Stomach (tissue), 4 donors: Measurements from ENCODE around the gene NT5DC1.

Source experiments
- CTCF ChIP-seq, 7 experiments: fragments of 450-650 bp in 4 of 7; fragments of 200-600 bp in 3 of 7; sonication (generic) in 3 of 7; IDR thresholded peaks; one replicate each; pipeline ENCODE4 v1.5.1; 2016 to 2019; ENCODE audit warnings: antibody characterized with exemption in 7 of 7, control low read depth in 2 of 7, mild to moderate bottlenecking in 1 of 7
- EP300 ChIP-seq: sonication (generic); formaldehyde crosslinking; IDR thresholded peaks from one replicate; pipeline ENCODE4 v1.6.1; 2017; ENCODE audit warnings: antibody characterized with exemption

DNA sequence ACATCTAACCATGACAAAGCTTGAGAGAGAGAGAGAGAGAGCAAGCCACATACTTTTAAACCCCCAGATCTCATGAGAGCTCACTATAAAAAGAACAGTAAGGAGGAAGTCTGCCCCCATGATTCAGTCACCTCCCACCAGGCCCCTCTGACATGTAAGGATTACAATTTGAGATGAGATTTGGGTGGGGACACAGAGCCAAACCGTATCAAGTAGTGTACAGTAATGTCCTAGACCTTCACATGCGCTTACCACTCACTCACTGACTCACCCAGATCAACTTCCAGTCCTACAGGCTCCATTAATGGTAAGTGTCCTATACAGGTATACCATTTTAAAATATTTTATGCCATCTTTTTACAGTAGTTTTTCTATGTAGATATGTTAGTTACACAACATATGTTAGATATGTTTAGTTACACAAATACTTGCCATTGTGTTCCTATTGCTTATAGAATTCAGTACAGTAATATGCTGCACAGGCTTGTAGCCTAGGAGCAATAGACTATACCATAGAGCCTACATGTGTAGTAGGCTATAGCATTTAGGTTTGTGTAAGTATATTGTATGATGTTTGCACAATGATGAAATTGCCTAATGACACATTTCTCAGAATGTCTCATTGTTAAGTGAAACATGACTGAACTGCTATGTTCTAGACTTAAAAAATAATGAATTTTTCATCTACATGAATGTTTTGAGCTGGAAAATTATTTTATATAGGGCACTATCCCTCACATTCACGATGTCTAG is 167.4 kb downstream of the NT5DC1 start:
- TF ChIP-seq CTCF (IDR thresholded peaks at IDR 0.05) (no peak), EP300 (no peak)
